Measurements from ENCODE around the gene MON2.
"Not testable (repeated sequence)": the region's sequence is repeated elsewhere in the genome, so short reads cannot be mapped to it uniquely, and the experiment has no call there.

Gene MON2

DNA sequence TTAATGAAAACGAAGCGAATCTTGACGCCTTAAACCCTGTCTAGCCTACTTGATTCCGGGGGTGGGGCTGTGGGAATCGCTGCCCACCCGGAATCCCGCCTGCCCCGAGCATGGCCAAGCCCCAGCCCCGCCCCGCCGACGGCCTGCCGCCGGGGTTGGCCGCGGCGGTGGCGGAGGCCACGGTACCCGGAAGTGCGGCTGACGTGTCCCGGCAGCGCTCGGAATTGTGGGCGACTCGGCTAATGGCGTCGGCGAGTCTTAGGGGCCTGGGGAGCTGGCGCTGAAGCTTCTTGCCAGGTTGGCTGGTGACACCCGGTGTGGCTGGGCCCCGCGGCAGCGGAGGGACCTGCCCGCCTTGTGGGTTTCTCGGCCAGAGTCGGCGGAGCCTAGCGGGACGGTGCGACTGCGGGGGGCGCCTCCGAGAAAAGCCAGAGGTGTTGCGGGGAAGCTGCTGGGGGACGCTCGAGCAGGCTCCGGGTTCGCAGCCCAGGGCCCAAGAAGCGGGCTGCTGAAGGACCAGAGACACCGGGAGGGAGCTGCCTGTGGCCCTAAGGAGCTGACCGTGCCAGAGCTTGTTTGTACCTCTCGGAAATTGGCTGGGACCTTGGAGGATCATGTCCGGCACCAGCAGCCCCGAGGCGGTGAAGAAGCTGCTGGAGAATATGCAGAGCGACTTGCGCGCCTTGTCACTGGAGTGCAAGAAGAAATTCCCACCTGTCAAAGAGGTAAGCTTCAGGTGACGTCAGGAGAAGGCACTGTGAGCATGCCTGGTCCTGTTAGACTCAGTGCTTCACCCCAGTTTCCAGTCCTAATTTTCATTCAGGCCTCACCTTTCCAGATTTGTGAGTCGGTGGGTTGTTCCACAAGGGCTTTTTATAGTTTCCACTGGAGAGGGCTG, at the start of gene MON2:
Gene MON2 (plus strand): TSS at position 233 of the 898 bp plus-strand sequence. CDS start 382 bp downstream, at position 615.
- peak; percentile 74 to 81 for DNase-seq

DNA sequence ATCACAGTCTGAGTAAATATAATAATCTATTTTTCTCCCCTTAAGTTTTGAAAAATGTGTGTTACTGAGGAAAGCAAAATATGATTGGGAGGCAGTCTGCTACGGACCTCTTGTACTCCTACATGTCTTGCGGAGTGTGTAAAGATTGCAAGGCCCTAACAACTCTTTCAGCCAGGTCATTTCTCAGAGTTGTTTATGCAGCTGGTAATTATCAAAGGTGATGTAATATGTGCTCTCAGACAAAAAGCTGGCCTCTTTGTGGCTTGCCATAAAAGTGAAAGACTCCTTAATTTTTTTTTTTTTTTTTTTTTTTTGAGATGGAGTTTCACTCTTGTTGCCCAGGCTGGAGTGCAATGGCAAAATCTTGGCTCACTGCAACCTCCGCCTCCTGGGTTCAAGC, 40.5 kb upstream of the MON2 start:
- no peak for DNase-seq

DNA sequence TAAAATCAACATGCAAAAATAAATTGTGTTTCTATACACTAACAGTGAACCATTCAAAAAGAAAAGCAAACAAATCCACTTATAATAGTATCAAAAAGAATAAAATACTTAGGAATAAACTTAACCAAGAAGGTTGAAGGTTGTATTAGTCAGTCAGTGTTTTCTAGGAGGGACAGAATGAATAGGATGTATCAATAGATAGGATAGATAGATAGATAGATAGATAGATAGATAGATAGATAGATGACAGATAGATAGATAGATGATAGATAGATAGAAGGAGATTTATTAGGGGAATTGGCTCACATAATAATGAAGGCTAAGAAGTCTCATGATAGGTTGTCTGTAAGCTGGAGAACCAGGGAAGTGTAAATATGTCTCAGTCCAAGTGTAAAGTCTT, 37.2 kb upstream of the MON2 start:
- no peak for DNase-seq

- DNase-seq = peak; percentile 17 to 53
Measured at GRCh38 chr12:62434494-62435302, 31.9 kb upstream of the MON2 start.

GRCh38 chr12:62435303-62436163, 31.1 kb upstream of the MON2 start:
- peak; percentile 83 to 86 for DNase-seq

DNA sequence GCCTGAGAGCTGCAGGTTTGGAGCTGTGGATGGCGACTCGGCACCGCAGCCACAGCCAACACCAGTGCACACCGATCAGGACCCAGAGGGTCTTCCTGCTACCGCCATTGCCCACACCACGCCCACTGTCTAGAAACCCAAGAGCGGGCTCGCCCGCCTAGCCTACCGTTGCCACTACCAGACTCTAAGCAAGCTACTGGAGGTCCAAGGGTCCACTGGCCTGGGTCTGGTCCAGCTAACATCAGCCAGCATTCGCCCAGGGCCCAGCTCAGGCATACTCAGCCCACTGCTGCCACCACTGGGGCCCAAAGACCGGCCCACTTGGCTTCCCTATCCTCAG, 30.5 kb upstream of the MON2 start:
- DNase-seq = no peak

DNA sequence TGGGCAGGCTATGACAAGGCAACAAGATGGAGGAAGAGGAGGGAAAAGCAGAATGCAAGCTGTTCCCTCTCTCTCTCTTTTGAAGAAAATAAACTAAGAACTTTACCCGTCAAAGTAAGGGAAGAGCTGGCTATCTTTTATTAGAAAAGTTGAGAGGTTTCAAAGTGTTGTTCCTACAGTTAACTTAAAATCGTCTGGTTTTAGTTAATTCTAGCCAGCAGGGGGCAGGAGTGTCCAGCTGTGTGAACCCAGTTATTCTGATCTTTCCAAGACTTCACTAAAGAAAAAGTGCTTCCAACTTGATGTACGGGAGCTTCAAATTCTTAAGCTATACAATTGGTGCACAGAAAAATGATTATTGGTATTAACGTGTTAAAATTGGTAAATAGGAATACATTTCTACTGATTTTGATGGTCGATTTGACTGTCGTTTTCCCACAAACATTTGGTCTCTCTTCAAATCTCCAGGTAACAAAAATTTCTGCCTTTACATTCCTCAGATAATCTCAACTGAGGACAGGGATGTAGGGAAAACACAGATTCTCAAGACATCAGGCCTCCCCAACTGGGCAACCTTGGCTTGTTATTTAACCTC, 28.4 kb upstream of the MON2 start:
- DNase-seq = peak; percentile 71 to 76

GRCh38 chr12:62446754-62447452, 19.7 kb upstream of the MON2 start:
- no peak for DNase-seq

GRCh38 chr12:62448436-62448835, 18.2 kb upstream of the MON2 start:
- DNase-seq = no peak

DNA sequence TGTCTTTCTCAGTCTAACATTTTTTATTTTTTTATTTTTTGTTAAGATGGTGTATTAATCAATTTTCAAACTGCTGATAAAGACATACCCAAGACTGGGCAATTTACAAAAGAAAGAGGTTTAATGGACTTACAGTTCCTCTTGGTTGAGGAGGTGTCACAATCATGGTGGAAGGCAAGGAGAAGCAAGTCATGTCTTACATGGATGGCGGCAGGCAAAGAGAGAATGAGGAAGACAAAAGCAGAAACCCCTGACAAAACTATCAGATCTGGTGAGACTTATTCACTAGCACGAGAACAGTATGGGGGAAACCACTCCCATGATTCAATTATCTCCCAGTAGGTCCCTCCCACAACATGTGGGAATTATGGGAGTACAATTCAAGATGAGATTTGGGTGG, 11.2 kb upstream of the MON2 start:
- DNase-seq = not testable (repeated sequence)

- DNase-seq = no peak
Measured at GRCh38 chr12:62458626-62459025, 8.0 kb upstream of the MON2 start.

DNA sequence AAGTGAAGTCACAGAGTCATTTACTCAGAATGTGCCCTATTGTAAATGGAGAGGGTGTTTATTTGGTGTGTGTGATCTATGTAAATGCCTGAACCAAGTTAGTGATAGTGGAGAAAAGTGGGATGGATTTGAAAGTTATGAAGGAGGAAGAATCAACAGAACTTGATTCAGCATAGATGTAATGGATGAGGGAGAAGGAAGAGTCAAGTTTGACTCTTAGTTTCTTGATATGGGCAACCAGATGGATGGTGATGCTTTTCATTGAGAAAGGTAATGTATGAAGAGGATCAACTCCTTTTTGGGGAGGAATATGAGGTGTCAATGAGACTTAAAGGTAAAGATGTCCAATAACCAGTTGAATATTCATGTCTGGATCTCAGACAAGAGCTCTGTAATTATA, 6.7 kb upstream of the MON2 start:
- DNase-seq = no peak

GRCh38 chr12:62461171-62461837, 5.3 kb upstream of the MON2 start:
- DNase-seq = not testable (repeated sequence)

GRCh38 chr12:62463252-62463651, 3.4 kb upstream of the MON2 start:
- not testable (repeated sequence) for DNase-seq

GRCh38 chr12:62466018-62466593, 520 bp upstream of the MON2 start:
- peak; percentile 73 for DNase-seq

- DNase-seq = no peak
Measured at GRCh38 chr12:62468397-62468796, 1.8 kb downstream of the MON2 start.

GRCh38 chr12:62468935-62469334, 2.3 kb downstream of the MON2 start:
- no peak for DNase-seq

GRCh38 chr12:62469704-62470103, 3.1 kb downstream of the MON2 start:
- no peak for DNase-seq

- no peak for DNase-seq
Measured at GRCh38 chr12:62471734-62472133, 5.1 kb downstream of the MON2 start.

- peak in 1 of 2 experiments; percentile 1 for DNase-seq
Measured at GRCh38 chr12:62472472-62472871, 5.8 kb downstream of the MON2 start.
